K562 (cell line): Measurements from ENCODE around the gene HOXC10. TPM values are rescaled to one million over a fixed set of nuclear protein-coding genes. Genes with fewer than 3 reads are reported as not detected.

ENCODE experiments used
- ELK1 ChIP-seq: sonication (generic); formaldehyde crosslinking; IDR thresholded peaks from 2 replicates; pipeline ENCODE4 v1.8.1; 2022; ENCODE audit warnings: missing genetic modification reagents
- GABPB1 ChIP-seq: sonication (generic); formaldehyde crosslinking; IDR thresholded peaks from 2 replicates; pipeline ENCODE4 v1.8.0; 2022; ENCODE audit warnings: mild to moderate bottlenecking, missing genetic modification reagents
- NCOA6 ChIP-seq: fragments of 450-650 bp; IDR thresholded peaks from 2 replicates; pipeline ENCODE4 v1.6.1; 2017; ENCODE audit warnings: mild to moderate bottlenecking
- NEUROD1 ChIP-seq: fragments of 150-350 bp; IDR thresholded peaks from 2 replicates; pipeline ENCODE4 v1.6.1; 2014; ENCODE audit warnings: borderline replicate concordance, low read length, low read depth; ENCODE audit not compliant: partially characterized antibody
- NR3C1 ChIP-seq: sonication (generic); formaldehyde crosslinking; IDR thresholded peaks from 2 replicates; pipeline ENCODE4 v1.8.1; 2022; ENCODE audit warnings: missing genetic modification reagents
- PHF20 ChIP-seq: fragments of 450-650 bp; IDR thresholded peaks from 2 replicates; pipeline ENCODE4 v1.6.1; 2018; ENCODE audit not compliant: partially characterized antibody
- PTTG1 ChIP-seq: fragments of 450-650 bp; IDR thresholded peaks from 2 replicates; pipeline ENCODE4 v1.6.1; 2016; ENCODE audit warnings: low read depth, mild to moderate bottlenecking, missing genetic modification characterization, missing compliant biosample characterization
- SMAD1 ChIP-seq: fragments of 150-350 bp; IDR thresholded peaks from 2 replicates; pipeline ENCODE4 v1.6.1; 2014; ENCODE audit warnings: low read length, low read depth; ENCODE audit not compliant: partially characterized antibody
- SNRNP70 ChIP-seq: fragments of 200-400 bp; formaldehyde crosslinking; optimal IDR thresholded peaks from 2 replicates; pipeline ENCODE3; 2017; ENCODE audit warnings: low read depth, low read length
- ZNF212 ChIP-seq: fragments of 450-650 bp; formaldehyde crosslinking; IDR thresholded peaks from 2 replicates; pipeline ENCODE4 v1.4.0; 2020; ENCODE audit warnings: mild to moderate bottlenecking
- ZSCAN29 ChIP-seq: fragments of 450-650 bp; IDR thresholded peaks from 2 replicates; pipeline ENCODE4 v1.6.1; 2017
- polyA plus RNA-seq, 8 experiments: library from polyadenylated mRNA; depleted of rRNA in 4 of 8; stranded (reverse) in 5 of 8; unstranded in 3 of 8; fragments of >200 nt; fragmentation: Nextera tagmentation in 2 of 8; fragmentation: Illumina TruSeq in 1 of 8; extraction: Ambion mirVana in 2 of 8; extraction: Trizol in 1 of 8; gene quantifications; 2 replicates each; pipeline versions ENCODE4 v1.2.1 to v1.2.3, GENCODE V29; 2011 to 2014; ENCODE audit warnings: inconsistent platforms in 1 of 8, missing spikeins in 1 of 8
- total RNA-seq, 7 experiments: library from RNA; depleted of rRNA in 6 of 7; stranded (reverse); fragments of >200 nt in 6 of 7; fragmentation: Illumina TruSeq in 2 of 7; extraction: Trizol in 2 of 7; gene quantifications; 2 replicates each; pipeline versions ENCODE4 v1.2.1 to v1.2.3, GENCODE V29; 2011 to 2021; ENCODE audit warnings: low replicate concordance in 1 of 7
- TF ChIP-seq, protein P1 (sequence below): fragments of 450-650 bp; IDR thresholded peaks from 2 replicates; pipeline ENCODE4 v1.6.1; 2016; ENCODE audit warnings: mild to moderate bottlenecking, moderate library complexity

Gene HOXC10
- total and polyA plus RNA-seq, 9 of the 15 experiments (the other 6 are each of a cell fraction or from before 2014, with no cell fraction given): 0.13 to 0.77 (median 0.35) TPM; not detected in 2

- TF ChIP-seq, protein P1, sequence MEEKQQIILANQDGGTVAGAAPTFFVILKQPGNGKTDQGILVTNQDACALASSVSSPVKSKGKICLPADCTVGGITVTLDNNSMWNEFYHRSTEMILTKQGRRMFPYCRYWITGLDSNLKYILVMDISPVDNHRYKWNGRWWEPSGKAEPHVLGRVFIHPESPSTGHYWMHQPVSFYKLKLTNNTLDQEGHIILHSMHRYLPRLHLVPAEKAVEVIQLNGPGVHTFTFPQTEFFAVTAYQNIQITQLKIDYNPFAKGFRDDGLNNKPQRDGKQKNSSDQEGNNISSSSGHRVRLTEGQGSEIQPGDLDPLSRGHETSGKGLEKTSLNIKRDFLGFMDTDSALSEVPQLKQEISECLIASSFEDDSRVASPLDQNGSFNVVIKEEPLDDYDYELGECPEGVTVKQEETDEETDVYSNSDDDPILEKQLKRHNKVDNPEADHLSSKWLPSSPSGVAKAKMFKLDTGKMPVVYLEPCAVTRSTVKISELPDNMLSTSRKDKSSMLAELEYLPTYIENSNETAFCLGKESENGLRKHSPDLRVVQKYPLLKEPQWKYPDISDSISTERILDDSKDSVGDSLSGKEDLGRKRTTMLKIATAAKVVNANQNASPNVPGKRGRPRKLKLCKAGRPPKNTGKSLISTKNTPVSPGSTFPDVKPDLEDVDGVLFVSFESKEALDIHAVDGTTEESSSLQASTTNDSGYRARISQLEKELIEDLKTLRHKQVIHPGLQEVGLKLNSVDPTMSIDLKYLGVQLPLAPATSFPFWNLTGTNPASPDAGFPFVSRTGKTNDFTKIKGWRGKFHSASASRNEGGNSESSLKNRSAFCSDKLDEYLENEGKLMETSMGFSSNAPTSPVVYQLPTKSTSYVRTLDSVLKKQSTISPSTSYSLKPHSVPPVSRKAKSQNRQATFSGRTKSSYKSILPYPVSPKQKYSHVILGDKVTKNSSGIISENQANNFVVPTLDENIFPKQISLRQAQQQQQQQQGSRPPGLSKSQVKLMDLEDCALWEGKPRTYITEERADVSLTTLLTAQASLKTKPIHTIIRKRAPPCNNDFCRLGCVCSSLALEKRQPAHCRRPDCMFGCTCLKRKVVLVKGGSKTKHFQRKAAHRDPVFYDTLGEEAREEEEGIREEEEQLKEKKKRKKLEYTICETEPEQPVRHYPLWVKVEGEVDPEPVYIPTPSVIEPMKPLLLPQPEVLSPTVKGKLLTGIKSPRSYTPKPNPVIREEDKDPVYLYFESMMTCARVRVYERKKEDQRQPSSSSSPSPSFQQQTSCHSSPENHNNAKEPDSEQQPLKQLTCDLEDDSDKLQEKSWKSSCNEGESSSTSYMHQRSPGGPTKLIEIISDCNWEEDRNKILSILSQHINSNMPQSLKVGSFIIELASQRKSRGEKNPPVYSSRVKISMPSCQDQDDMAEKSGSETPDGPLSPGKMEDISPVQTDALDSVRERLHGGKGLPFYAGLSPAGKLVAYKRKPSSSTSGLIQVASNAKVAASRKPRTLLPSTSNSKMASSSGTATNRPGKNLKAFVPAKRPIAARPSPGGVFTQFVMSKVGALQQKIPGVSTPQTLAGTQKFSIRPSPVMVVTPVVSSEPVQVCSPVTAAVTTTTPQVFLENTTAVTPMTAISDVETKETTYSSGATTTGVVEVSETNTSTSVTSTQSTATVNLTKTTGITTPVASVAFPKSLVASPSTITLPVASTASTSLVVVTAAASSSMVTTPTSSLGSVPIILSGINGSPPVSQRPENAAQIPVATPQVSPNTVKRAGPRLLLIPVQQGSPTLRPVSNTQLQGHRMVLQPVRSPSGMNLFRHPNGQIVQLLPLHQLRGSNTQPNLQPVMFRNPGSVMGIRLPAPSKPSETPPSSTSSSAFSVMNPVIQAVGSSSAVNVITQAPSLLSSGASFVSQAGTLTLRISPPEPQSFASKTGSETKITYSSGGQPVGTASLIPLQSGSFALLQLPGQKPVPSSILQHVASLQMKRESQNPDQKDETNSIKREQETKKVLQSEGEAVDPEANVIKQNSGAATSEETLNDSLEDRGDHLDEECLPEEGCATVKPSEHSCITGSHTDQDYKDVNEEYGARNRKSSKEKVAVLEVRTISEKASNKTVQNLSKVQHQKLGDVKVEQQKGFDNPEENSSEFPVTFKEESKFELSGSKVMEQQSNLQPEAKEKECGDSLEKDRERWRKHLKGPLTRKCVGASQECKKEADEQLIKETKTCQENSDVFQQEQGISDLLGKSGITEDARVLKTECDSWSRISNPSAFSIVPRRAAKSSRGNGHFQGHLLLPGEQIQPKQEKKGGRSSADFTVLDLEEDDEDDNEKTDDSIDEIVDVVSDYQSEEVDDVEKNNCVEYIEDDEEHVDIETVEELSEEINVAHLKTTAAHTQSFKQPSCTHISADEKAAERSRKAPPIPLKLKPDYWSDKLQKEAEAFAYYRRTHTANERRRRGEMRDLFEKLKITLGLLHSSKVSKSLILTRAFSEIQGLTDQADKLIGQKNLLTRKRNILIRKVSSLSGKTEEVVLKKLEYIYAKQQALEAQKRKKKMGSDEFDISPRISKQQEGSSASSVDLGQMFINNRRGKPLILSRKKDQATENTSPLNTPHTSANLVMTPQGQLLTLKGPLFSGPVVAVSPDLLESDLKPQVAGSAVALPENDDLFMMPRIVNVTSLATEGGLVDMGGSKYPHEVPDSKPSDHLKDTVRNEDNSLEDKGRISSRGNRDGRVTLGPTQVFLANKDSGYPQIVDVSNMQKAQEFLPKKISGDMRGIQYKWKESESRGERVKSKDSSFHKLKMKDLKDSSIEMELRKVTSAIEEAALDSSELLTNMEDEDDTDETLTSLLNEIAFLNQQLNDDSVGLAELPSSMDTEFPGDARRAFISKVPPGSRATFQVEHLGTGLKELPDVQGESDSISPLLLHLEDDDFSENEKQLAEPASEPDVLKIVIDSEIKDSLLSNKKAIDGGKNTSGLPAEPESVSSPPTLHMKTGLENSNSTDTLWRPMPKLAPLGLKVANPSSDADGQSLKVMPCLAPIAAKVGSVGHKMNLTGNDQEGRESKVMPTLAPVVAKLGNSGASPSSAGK: no peak
- TF ChIP-seq NEUROD1 (peak; percentile 61), NCOA6 (no peak), SMAD1 (no peak), NR3C1 (CRISPR knock-in tag) (no peak), PTTG1 (tag) (no peak), GABPB1 (0 out of 2 replicates have a peak, but pooled peaks have one; percentile 28), ELK1 (no peak), ZNF212 (CRISPR knock-in tag) (no peak), SNRNP70 (no peak), PHF20 (peak; percentile 75), ZSCAN29 (no peak)
These were observed 33.0 kb downstream of the HOXC10 start (continued) for GRCh38 chr12:54017878-54018467.
